Bronchial smooth muscle cell (primary cell): ENCODE measurements around the gene GPAT3. TPM values are rescaled to one million over a fixed set of nuclear protein-coding genes. Genes with fewer than 3 reads are reported as not detected.

Experiments
- total RNA-seq: library from RNA; depleted of rRNA; stranded (reverse); fragments of >200 nt; gene quantifications from 2 replicates; pipeline ENCODE4 v1.2.1, GENCODE V29; 2014

GPAT3 gene
- total RNA-seq = 13.9 and 22.4 TPM in 2 replicates

DNA sequence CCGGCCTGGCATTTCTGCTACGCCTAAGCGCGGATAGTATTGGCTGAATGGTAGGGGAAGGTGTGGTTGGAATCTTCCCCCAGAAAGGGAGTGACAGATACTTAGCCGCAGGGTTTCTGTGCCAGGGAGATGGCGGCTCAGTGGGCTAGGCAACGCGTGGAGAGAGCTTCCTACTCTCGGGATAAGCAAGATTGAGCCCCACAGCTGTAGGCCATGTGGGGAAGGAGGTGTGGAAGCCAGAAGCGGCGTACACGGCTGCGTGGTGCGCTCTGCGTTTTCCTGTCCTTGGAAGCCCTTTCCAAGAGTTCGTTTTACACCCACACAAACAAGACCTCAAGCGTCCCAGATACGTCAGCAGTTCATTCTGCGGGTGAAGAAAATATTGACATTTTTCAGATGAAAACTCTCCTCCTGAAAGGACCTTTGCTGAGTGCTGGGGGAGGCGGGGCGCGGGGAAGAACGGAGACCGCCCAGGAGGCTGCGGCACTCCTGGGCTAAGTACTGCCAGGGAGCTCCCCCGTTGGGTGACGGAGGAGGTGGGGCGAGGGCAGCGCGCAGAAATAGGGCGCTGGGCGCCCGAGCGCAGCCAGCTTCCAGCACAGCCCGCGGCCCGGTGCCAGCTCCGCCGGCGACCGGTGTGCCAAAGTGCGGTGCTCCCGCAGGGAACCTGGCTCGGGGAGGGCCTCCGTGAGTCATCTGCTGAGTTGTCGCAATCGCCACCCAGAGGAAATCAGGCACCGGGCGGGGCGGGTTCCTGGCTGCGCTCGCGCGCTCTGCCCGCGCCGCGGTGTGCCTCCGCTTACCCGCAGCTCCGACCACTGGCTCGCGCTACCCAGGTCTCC is at the start of gene GPAT3:
GPAT3 (plus strand) TSS at position 589 of the 842 bp plus-strand sequence. CDS start 515 bp downstream, outside the sequence.

Other genes with a start within 250 kb of the GPAT3 start
- gene HPSE, start 201.3 kb upstream of the GPAT3 start, total RNA-seq = 0.63 and 0.69 TPM in 2 replicates
- 14.0 and 19.6 TPM in 2 replicates for gene HELQ, start 80.3 kb upstream of the GPAT3 start, total RNA-seq
- gene MRPS18C, start 80.0 kb upstream of the GPAT3 start, total RNA-seq = 17.5 and 25.4 TPM in 2 replicates
- gene ABRAXAS1, start 51.0 kb upstream of the GPAT3 start, total RNA-seq = 21.3 and 24.7 TPM in 2 replicates